ENCODE data around the gene BICD1.

Gene BICD1

GRCh38 chr12:32284561-32284960 lies 177.9 kb downstream of the BICD1 start:
- Mint-ChIP-seq H3K27ac (no peak overlapping the region), H3K27me3 (no peaks in the 10 kb centered on the region), H3K9me3 (no peaks in the 10 kb centered on the region), H3K4me3 (no peak overlapping the region), H3K4me1 (no peaks in the 10 kb centered on the region)
- ATAC-seq = no peak
- DNase-seq = no peak

GRCh38 chr12:32285021-32285420 lies 178.4 kb downstream of the BICD1 start:
- Mint-ChIP-seq H3K27me3 (no peaks in the 10 kb centered on the region), H3K4me1 (no peaks in the 10 kb centered on the region)

GRCh38 chr12:32285489-32285888 lies 178.8 kb downstream of the BICD1 start:
- H3K9me3 Mint-ChIP-seq = no peaks in the 10 kb centered on the region
- H3K27ac Mint-ChIP-seq = no peak overlapping the region
- DNase-seq (no peak), ATAC-seq (no peak)
- H3K4me1 Mint-ChIP-seq = no peaks in the 10 kb centered on the region
- H3K27me3 Mint-ChIP-seq = no peaks in the 10 kb centered on the region
- no peak overlapping the region for H3K4me3 Mint-ChIP-seq

More at GRCh38 chr12:32285021-32285420, 178.4 kb downstream of the BICD1 start:
- Mint-ChIP-seq H3K4me3 (no peak overlapping the region), H3K9me3 (no peaks in the 10 kb centered on the region), H3K27ac (no peak overlapping the region)
- DNase-seq (no peak), ATAC-seq (no peak)

- Mint-ChIP-seq H3K4me1 (no peaks in the 10 kb centered on the region), H3K4me3 (no peak overlapping the region), H3K27ac (no peak overlapping the region), H3K9me3 (no peaks in the 10 kb centered on the region), H3K27me3 (no peaks in the 10 kb centered on the region)
- DNase-seq (no peak), ATAC-seq (no peak)
These were observed 183.8 kb downstream of the BICD1 start for GRCh38 chr12:32290411-32290810.

- H3K9me3 Mint-ChIP-seq = no peaks in the 10 kb centered on the region
- ATAC-seq (no peak), DNase-seq (no peak)
- no peak overlapping the region for H3K27ac Mint-ChIP-seq
- H3K4me1 Mint-ChIP-seq = no peaks in the 10 kb centered on the region
- H3K4me3 Mint-ChIP-seq = no peak overlapping the region
- H3K27me3 Mint-ChIP-seq = no peaks in the 10 kb centered on the region
These were observed 185.5 kb downstream of the BICD1 start for GRCh38 chr12:32292151-32292550.

- H3K4me1 Mint-ChIP-seq = no peaks in the 10 kb centered on the region
- ATAC-seq = no peak
- no peaks in the 10 kb centered on the region for H3K9me3 Mint-ChIP-seq
- H3K4me3 Mint-ChIP-seq = no peak overlapping the region
- H3K27me3 Mint-ChIP-seq = no peaks in the 10 kb centered on the region
- no peak overlapping the region for H3K27ac Mint-ChIP-seq
- DNase-seq = no peak
These were observed 187.3 kb downstream of the BICD1 start for GRCh38 chr12:32293808-32294419.

GRCh38 chr12:32296567-32296966 lies 189.9 kb downstream of the BICD1 start:
- DNase-seq (no peak), ATAC-seq (no peak)
- Mint-ChIP-seq H3K4me1 (no peaks in the 10 kb centered on the region), H3K27ac (no peak overlapping the region), H3K27me3 (no peaks in the 10 kb centered on the region), H3K4me3 (no peak overlapping the region), H3K9me3 (no peaks in the 10 kb centered on the region)

- no peaks in the 10 kb centered on the region for H3K4me1 Mint-ChIP-seq
- ATAC-seq (no peak), DNase-seq (no peak)
- H3K27me3 Mint-ChIP-seq = no peaks in the 10 kb centered on the region
- H3K9me3 Mint-ChIP-seq = no peaks in the 10 kb centered on the region
- no peak overlapping the region for H3K27ac Mint-ChIP-seq
- H3K4me3 Mint-ChIP-seq = no peak overlapping the region
These were observed 192.3 kb downstream of the BICD1 start for GRCh38 chr12:32298917-32299316.

GRCh38 chr12:32301216-32301615 lies 194.6 kb downstream of the BICD1 start:
- ATAC-seq = no peak
- H3K4me1 Mint-ChIP-seq = no peaks in the 10 kb centered on the region
- no peak for DNase-seq
- no peak overlapping the region for H3K27ac Mint-ChIP-seq
- no peaks in the 10 kb centered on the region for H3K27me3 Mint-ChIP-seq
- H3K9me3 Mint-ChIP-seq = no peaks in the 10 kb centered on the region
- no peak overlapping the region for H3K4me3 Mint-ChIP-seq

- ATAC-seq = peak; percentile 76
These were observed 195.8 kb downstream of the BICD1 start for GRCh38 chr12:32302218-32303173.

GRCh38 chr12:32303174-32303549 lies 196.5 kb downstream of the BICD1 start:
- DNase-seq (no peak), ATAC-seq (no peak)
- no peaks in the 10 kb centered on the region for H3K9me3 Mint-ChIP-seq
- H3K4me3 Mint-ChIP-seq = no peak overlapping the region
- no peaks in the 10 kb centered on the region for H3K27me3 Mint-ChIP-seq
- H3K27ac Mint-ChIP-seq = no peak overlapping the region
- H3K4me1 Mint-ChIP-seq = no peaks in the 10 kb centered on the region

More at GRCh38 chr12:32302218-32303173, 195.8 kb downstream of the BICD1 start:
- DNase-seq = no peak
- H3K9me3 Mint-ChIP-seq = no peaks in the 10 kb centered on the region
- H3K4me3 Mint-ChIP-seq = no peak overlapping the region
- H3K4me1 Mint-ChIP-seq = no peaks in the 10 kb centered on the region
- no peaks in the 10 kb centered on the region for H3K27me3 Mint-ChIP-seq
- H3K27ac Mint-ChIP-seq = no peak overlapping the region

GRCh38 chr12:32305163-32305562 lies 198.5 kb downstream of the BICD1 start:
- no peak for ATAC-seq
- Mint-ChIP-seq H3K4me3 (no peak overlapping the region), H3K27ac (no peak overlapping the region), H3K4me1 (no peaks in the 10 kb centered on the region), H3K27me3 (no peaks in the 10 kb centered on the region), H3K9me3 (no peaks in the 10 kb centered on the region)
- no peak for DNase-seq

GRCh38 chr12:32307326-32307725 lies 200.7 kb downstream of the BICD1 start:
- no peak overlapping the region for H3K27ac Mint-ChIP-seq
- H3K27me3 Mint-ChIP-seq = no peaks in the 10 kb centered on the region
- H3K4me3 Mint-ChIP-seq = no peak overlapping the region
- H3K4me1 Mint-ChIP-seq = peaks cover 9% of the 10 kb centered on the region
- no peaks in the 10 kb centered on the region for H3K9me3 Mint-ChIP-seq
- no peak for DNase-seq
- no peak for ATAC-seq

GRCh38 chr12:32309811-32310736 lies 203.4 kb downstream of the BICD1 start:
- Mint-ChIP-seq H3K4me1 (peaks cover 9% of the 10 kb centered on the region), H3K9me3 (no peaks in the 10 kb centered on the region), H3K4me3 (no peak overlapping the region), H3K27me3 (no peaks in the 10 kb centered on the region), H3K27ac (no peak overlapping the region)
- DNase-seq = no peak
- no peak for ATAC-seq

GRCh38 chr12:32312049-32312670 lies 205.5 kb downstream of the BICD1 start:
- Mint-ChIP-seq H3K27ac (peak overlapping the region in 1 of 2 donors; percentile 14), H3K4me1 (peaks cover 9% of the 10 kb centered on the region), H3K4me3 (no peak overlapping the region), H3K27me3 (no peaks in the 10 kb centered on the region), H3K9me3 (no peaks in the 10 kb centered on the region)
- no peak for ATAC-seq
- DNase-seq = no peak

Measured in stimulated activated naive CD8-positive, alpha-beta T cell treated with anti-CD3 and anti-CD28 coated beads, Interleukin-15, amount 100 ng/mL, for 72 hours (primary cell).